RPMI7951 (cell line): ENCODE data around the gene CNBP. TPM values are rescaled to one million over a fixed set of nuclear protein-coding genes. Genes with fewer than 3 reads are reported as not detected.
A peak's percentile ranks its signal among the peaks of the same experiment; 100 is the strongest.
"Not testable (repeated sequence)": the region's sequence is repeated elsewhere in the genome, so short reads cannot be mapped to it uniquely, and the experiment has no call there.

ENCODE experiments used
- DNase-seq: peaks from one replicate; pipeline ENCODE4 v3.0.0-alpha.2; 2012; ENCODE audit warnings: low read depth
- total RNA-seq: library from RNA; depleted of rRNA; stranded (reverse); fragments of >200 nt; shearing (Covaris generic); gene quantifications from 2 replicates; pipeline ENCODE4 v1.2.3, GENCODE V29; 2014; rRNA removed

Gene CNBP
- 394 and 396 TPM in 2 replicates for total RNA-seq

- peak; percentile 96 for DNase-seq
These were observed at the start of gene CNBP for GRCh38 chr3:129183569-129184395. CNBP (minus strand) TSS chr3:129183896; CDS start chr3:129171757, 12,139 bp downstream.

- DNase-seq, result peak; percentile 54
These were observed 47.8 kb upstream of the CNBP start for GRCh38 chr3:129231331-129232119.

- DNase-seq, result peak; percentile 94
These were observed 46.8 kb upstream of the CNBP start for GRCh38 chr3:129230311-129231019.

GRCh38 chr3:129228891-129229585 lies 45.3 kb upstream of the CNBP start:
- peak; percentile 91 for DNase-seq

- DNase-seq, result peak; percentile 98
These were observed 42.7 kb upstream of the CNBP start for GRCh38 chr3:129226374-129226773.

GRCh38 chr3:129224984-129225393 lies 41.3 kb upstream of the CNBP start:
- peak; percentile 92 for DNase-seq

- not testable (repeated sequence) for DNase-seq
These were observed 40.7 kb upstream of the CNBP start for GRCh38 chr3:129224387-129224786.

GRCh38 chr3:129218742-129219141 lies 35.0 kb upstream of the CNBP start:
- no peak for DNase-seq

GRCh38 chr3:129213238-129213637 lies 29.5 kb upstream of the CNBP start:
- no peak for DNase-seq

GRCh38 chr3:129211772-129212171 lies 28.1 kb upstream of the CNBP start:
- peak; percentile 90 for DNase-seq

- DNase-seq, result no peak
These were observed 27.6 kb upstream of the CNBP start for GRCh38 chr3:129211345-129211744.

GRCh38 chr3:129207479-129207878 lies 23.8 kb upstream of the CNBP start:
- DNase-seq, result no peak

- no peak for DNase-seq
These were observed 21.6 kb upstream of the CNBP start for GRCh38 chr3:129205109-129205832.

- no peak for DNase-seq
These were observed 20.8 kb upstream of the CNBP start for GRCh38 chr3:129204473-129204872.

- DNase-seq, result no peak
These were observed 15.7 kb upstream of the CNBP start for GRCh38 chr3:129199366-129199765.

GRCh38 chr3:129197321-129197720 lies 13.6 kb upstream of the CNBP start:
- no peak for DNase-seq

- DNase-seq, result no peak
These were observed 12.9 kb upstream of the CNBP start for GRCh38 chr3:129196601-129197000.

GRCh38 chr3:129195731-129196256 lies 12.1 kb upstream of the CNBP start:
- peak; percentile 89 for DNase-seq

GRCh38 chr3:129189793-129190192 lies 6.1 kb upstream of the CNBP start:
- not testable (repeated sequence) for DNase-seq

GRCh38 chr3:129187857-129188256 lies 4.2 kb upstream of the CNBP start:
- no peak for DNase-seq

- no peak for DNase-seq
These were observed 2.1 kb upstream of the CNBP start for GRCh38 chr3:129185783-129186182.
